Stimulated activated CD8-positive, alpha-beta memory T cell treated with anti-CD3 and anti-CD28 coated beads, Interleukin-15, amount 100 ng/mL, for 48 hours (primary cell): ENCODE results near the gene AANAT.

Experiments
- DNase-seq, 2 donors: peaks; one replicate each; pipeline ENCODE4 v3.0.0-alpha.2; 2020; ENCODE audit warnings: low read depth in 2 of 2

Gene AANAT

GRCh38 chr17:76490112-76490710 is 22.8 kb downstream of the AANAT start:
- no peak for DNase-seq

GRCh38 chr17:76491271-76492122 is 24.1 kb downstream of the AANAT start:
- no peak for DNase-seq

- DNase-seq: no peak
Measured at GRCh38 chr17:76492123-76492988, 25.0 kb downstream of the AANAT start.

- DNase-seq: peak; percentile 48 to 56
Measured at GRCh38 chr17:76492989-76493501, 25.6 kb downstream of the AANAT start.

- no peak for DNase-seq
Measured at GRCh38 chr17:76493505-76494167, 26.2 kb downstream of the AANAT start.

- no peak for DNase-seq
Measured at GRCh38 chr17:76495663-76496400, 28.4 kb downstream of the AANAT start.

- no peak for DNase-seq
Measured at GRCh38 chr17:76496464-76496863, 29.1 kb downstream of the AANAT start.

- DNase-seq: no peak
Measured at GRCh38 chr17:76497699-76497978, 30.2 kb downstream of the AANAT start.

- DNase-seq: no peak
Measured at GRCh38 chr17:76497979-76498875, 30.8 kb downstream of the AANAT start.

- DNase-seq: no peak
Measured at GRCh38 chr17:76498876-76499251, 31.5 kb downstream of the AANAT start.

GRCh38 chr17:76499267-76499667 is 31.9 kb downstream of the AANAT start:
- DNase-seq: no peak

- DNase-seq: no peak
Measured at GRCh38 chr17:76500074-76500746, 32.8 kb downstream of the AANAT start.

GRCh38 chr17:76500747-76501017 is 33.3 kb downstream of the AANAT start:
- DNase-seq: no peak

- DNase-seq: peak; percentile 91 to 92
Measured at GRCh38 chr17:76501018-76501826, 33.8 kb downstream of the AANAT start, which contains the start of gene RHBDF2. RHBDF2 (minus strand) TSS chr17:76501423; CDS start chr17:76481524, 19,899 bp downstream.

GRCh38 chr17:76501827-76502307 is 34.5 kb downstream of the AANAT start:
- DNase-seq: no peak

- DNase-seq: no peak
Measured at GRCh38 chr17:76502341-76503211, 35.2 kb downstream of the AANAT start.

GRCh38 chr17:76504117-76504516 is 36.7 kb downstream of the AANAT start:
- no peak for DNase-seq
